Tibial artery (tissue), 4 donors: ENCODE data around the gene COL15A1.

Experiments
- DNase-seq, 2 donors: peaks; one replicate each; pipeline ENCODE4 v3.0.0-alpha.2; 2019
- H3K27ac ChIP-seq, 2 donors: fragments of 200-600 bp; sonication (generic) in 1 of 2; 1 replicate in 1 of 2; 2 replicates in 1 of 2; pipeline ENCODE4 v1.5.1; 2018 to 2019; ENCODE audit warnings: mild to moderate bottlenecking in 1 of 2
- H3K27me3 ChIP-seq, 2 donors: fragments of 200-600 bp; sonication (generic) in 1 of 2; one replicate each; pipeline versions ENCODE4 v1.5.1 to v1.6.0; 2016 to 2019
- H3K36me3 ChIP-seq, 3 donors: fragments of 200-600 bp; sonication (generic) in 2 of 3; one replicate each; pipeline ENCODE4 v1.5.1; 2016 to 2019; ENCODE audit warnings: mild to moderate bottlenecking in 2 of 3
- H3K4me1 ChIP-seq, 4 donors: fragments of 200-600 bp; sonication (generic) in 2 of 4; 1 replicate in 3 of 4; 2 replicates in 1 of 4; pipeline ENCODE4 v1.5.1; 2016 to 2019
- H3K4me3 ChIP-seq, 2 donors: fragments of 200-600 bp; sonication (generic) in 1 of 2; 1 replicate in 1 of 2; 2 replicates in 1 of 2; pipeline ENCODE4 v1.5.1; 2018 to 2019; ENCODE audit warnings: mild to moderate bottlenecking in 2 of 2
- H3K9me3 ChIP-seq, 3 donors: fragments of 200-600 bp; sonication (generic) in 1 of 3; one replicate each; pipeline ENCODE4 v1.5.1; 2016 to 2019
- CTCF ChIP-seq, 2 experiments: fragments of 200-600 bp in 1 of 2; fragments of 450-650 bp in 1 of 2; IDR thresholded peaks; one replicate each; pipeline ENCODE4 v1.5.1; 2017 to 2019; ENCODE audit warnings: antibody characterized with exemption in 2 of 2, mild to moderate bottlenecking in 1 of 2, moderate library complexity in 1 of 2
- intact Hi-C: fragments of 100-400 bp; cut with DNase I; formaldehyde crosslinking; loops from one replicate; pipeline ENCODE4 v1.15.0; 2023; ENCODE audit warnings: low total_unique reads

The COL15A1 gene

GRCh38 chr9:99074902-99075245 lies 131.2 kb downstream of the COL15A1 start:
- Histone ChIP-seq H3K9me3 (no peaks in the 10 kb centered on the region), H3K4me1 (peaks cover 0 to 41% (median 12%) of the 10 kb centered on the region in 4 donors), H3K27me3 (no peaks in the 10 kb centered on the region), H3K27ac (no peak overlapping the region), H3K36me3 (no peaks in the 10 kb centered on the region), H3K4me3 (no peak overlapping the region)
- DNase-seq, result no peak
- intact Hi-C loops, result no loop called here
- TF ChIP-seq CTCF (IDR thresholded peaks at IDR 0.05), result no peak

- no peak overlapping the region for H3K4me3 ChIP-seq
- no peaks in the 10 kb centered on the region for H3K36me3 ChIP-seq
- peaks cover 0 to 36% (median 12%) of the 10 kb centered on the region in 4 donors for H3K4me1 ChIP-seq
- intact Hi-C loops, result no loop called here
- no peak for DNase-seq
- TF ChIP-seq CTCF (IDR thresholded peaks at IDR 0.05), result no peak
- H3K9me3 ChIP-seq, result no peaks in the 10 kb centered on the region
- no peaks in the 10 kb centered on the region for H3K27me3 ChIP-seq
- H3K27ac ChIP-seq, result peak overlapping the region in 1 of 2 donors; percentile 26
These were observed 131.7 kb downstream of the COL15A1 start for GRCh38 chr9:99075246-99075912.

- intact Hi-C loops, result no loop called here
- no peak for TF ChIP-seq CTCF (IDR thresholded peaks at IDR 0.05)
- H3K4me1 ChIP-seq, result peaks cover 0 to 29% (median 8%) of the 10 kb centered on the region in 4 donors
- H3K27me3 ChIP-seq, result no peaks in the 10 kb centered on the region
- H3K27ac ChIP-seq, result peak overlapping the region; percentile 10 to 13
- no peaks in the 10 kb centered on the region for H3K36me3 ChIP-seq
- no peaks in the 10 kb centered on the region for H3K9me3 ChIP-seq
- DNase-seq, result no peak
- H3K4me3 ChIP-seq, result no peak overlapping the region
These were observed 132.3 kb downstream of the COL15A1 start for GRCh38 chr9:99076030-99076429.

- Histone ChIP-seq H3K4me3 (no peak overlapping the region), H3K27ac (peak overlapping the region; percentile 10 to 13), H3K36me3 (no peaks in the 10 kb centered on the region), H3K9me3 (no peaks in the 10 kb centered on the region), H3K27me3 (no peaks in the 10 kb centered on the region), H3K4me1 (peaks cover 0 to 23% (median 3%) of the 10 kb centered on the region in 4 donors)
- intact Hi-C loops, result no loop called here
- no peak for TF ChIP-seq CTCF (IDR thresholded peaks at IDR 0.05)
- DNase-seq, result no peak
These were observed 132.9 kb downstream of the COL15A1 start for GRCh38 chr9:99076483-99077171.

- TF ChIP-seq CTCF (IDR thresholded peaks at IDR 0.05), result no peak
- intact Hi-C loops, result no loop called here
- no peak overlapping the region for H3K27ac ChIP-seq
These were observed 135.0 kb downstream of the COL15A1 start for GRCh38 chr9:99078717-99079116.

More at GRCh38 chr9:99078717-99079116, 135.0 kb downstream of the COL15A1 start:
- H3K4me1 ChIP-seq, result peaks cover 0 to 21% (median 3%) of the 10 kb centered on the region in 4 donors
- H3K4me3 ChIP-seq, result no peak overlapping the region
- H3K27me3 ChIP-seq, result no peaks in the 10 kb centered on the region
- no peak for DNase-seq
- no peaks in the 10 kb centered on the region for H3K36me3 ChIP-seq
- no peaks in the 10 kb centered on the region for H3K9me3 ChIP-seq
